Stimulated activated CD4-positive, alpha-beta T cell treated with anti-CD3 and anti-CD28 coated beads, Interleukin-1b, Interleukin-23, amount 100 ng/mL, for 4 hours (primary cell): ENCODE measurements around the gene CCND1.
"Not testable (repeated sequence)": the region's sequence is repeated elsewhere in the genome, so short reads cannot be mapped to it uniquely, and the experiment has no call there.

Experiments used
- DNase-seq, 2 donors: peaks; one replicate each; pipeline ENCODE4 v3.0.0-alpha.2; 2020; ENCODE audit warnings: low read depth in 2 of 2

The CCND1 gene

DNA sequence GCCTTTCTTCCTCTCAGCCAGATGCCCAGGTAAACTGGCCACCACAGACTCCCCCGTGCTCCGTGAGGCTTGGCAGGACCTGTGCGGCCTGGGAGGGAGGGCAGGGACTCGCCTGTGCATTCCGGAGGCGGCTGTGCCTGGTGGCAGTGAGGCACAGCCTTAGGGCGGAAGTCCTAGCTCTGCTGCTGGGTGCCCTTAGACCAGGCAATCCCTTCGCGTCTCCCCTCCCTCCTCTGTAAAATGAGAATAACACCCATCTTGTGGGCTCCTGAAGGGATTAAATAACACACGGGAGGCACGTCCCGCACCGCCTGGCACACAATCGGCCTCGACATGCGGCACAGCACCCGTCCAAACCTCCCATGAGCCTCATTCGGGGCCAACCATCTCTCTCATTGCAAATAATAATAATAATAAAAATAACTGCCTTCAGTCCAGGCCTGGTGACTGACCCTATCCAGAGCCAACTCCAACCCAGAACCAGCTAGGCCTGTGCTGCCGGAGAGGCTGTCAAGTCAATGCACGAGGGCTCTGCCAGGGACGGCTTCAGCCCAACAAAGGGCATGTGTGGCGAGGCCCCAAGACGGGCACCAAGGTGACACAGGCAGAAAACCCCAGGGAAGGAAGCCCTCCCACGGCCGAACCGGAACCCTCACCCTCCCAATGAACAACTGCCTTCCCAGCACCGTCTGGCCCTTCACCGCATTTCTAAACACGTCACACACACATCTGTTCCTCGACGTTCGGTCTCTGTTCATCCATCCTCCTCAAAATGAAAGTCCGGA lies 26.0 kb downstream of the CCND1 start:
- DNase-seq = no peak

DNA sequence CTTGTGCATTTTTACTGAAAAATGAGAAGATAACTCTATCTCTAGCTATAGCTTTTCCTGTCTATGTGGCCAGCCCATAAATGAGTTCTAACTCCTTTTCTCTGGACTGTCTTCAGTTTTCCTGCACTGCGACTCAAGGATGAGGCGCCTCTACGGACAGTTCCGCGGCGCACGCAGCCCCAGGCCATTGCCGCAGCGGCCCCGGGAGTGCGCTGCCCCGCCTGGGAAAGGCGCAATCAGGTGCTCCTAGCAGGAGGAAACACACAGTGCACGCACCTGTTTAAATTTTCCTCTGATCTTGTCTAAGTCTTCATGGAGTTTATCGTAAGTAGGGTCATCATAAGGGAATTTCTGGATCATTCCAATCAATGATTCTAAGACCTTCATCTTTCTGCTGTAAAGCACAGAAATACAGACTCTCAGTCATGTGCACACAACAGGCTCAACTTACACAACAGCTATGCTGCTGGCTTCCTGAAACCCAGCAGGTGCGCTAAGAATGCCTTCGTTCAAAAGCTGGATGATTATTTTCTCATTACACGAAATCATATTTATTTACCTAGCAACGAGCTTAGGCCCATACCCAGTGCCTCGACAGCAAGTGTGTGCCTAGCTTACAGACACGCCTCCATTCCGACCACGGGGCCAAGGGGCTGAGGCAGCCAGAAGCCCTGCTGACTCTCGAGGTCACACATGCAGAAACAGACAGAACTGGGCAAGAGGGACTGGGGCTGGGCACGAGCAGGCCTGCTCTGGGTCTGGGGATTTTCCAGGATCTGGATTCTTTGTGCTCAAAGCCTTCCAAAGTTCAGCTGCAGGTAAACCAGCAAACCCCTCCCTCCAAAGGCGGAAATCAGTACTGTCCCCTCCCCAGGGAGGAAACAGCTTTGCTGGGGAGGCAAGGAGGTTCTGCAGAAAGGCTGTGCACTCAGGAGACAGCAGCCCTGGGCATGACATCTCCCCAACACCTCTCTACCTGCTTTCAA lies 27.0 kb downstream of the CCND1 start:
- no peak for DNase-seq

DNA sequence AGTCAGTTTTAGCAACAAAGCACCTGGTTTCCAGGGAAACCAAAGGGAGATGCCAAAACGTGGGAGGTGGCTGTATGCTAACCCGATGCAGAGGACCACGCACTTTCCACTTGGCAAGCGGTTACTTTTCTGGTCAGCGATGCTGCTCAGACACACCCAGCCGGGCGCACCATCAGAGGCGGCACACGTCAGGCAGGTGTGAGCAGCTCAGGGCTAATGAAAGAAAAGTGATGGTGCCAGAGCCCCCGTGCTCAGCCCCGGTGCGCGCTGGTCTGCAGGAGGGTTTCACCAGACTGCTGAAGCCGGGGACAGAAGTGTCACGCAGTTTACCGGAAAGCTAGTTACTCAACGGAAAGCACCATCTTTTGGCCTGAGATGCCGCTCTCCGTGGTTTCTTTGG lies 28.5 kb downstream of the CCND1 start:
- no peak for DNase-seq

DNA sequence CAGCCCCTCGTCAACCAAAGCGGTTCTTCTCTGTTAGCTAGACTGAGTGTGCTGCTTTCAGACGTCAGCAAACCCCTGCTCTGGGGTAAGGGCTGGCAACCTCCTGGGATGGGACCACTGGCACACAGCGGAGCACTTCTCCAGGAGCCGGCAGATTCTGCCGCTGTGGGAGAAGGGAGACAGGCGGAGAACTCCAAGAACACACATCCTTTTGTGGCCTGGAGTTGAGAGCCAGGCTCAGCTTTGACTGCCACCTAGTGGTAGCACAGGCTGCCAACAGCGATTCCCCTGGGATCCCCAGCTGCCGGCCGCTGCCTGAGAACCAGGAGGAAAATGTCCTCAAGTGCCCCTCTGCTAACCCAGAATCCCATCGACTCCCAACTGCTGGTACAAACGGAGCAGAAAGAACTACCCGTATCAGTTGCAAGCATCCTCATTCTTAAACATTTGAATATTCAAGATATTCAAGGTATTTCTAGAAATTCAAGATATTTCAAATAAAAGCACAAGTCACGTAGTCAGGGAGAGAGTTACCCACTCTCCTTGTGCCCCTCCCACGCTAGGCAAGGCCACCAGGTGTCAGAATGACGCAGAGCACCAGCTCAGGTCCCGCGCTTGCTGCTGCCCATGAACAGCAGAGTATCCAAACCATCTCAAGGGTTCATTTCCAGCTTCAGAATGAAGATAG lies 29.3 kb downstream of the CCND1 start:
- peak; percentile 40 to 48 for DNase-seq

DNA sequence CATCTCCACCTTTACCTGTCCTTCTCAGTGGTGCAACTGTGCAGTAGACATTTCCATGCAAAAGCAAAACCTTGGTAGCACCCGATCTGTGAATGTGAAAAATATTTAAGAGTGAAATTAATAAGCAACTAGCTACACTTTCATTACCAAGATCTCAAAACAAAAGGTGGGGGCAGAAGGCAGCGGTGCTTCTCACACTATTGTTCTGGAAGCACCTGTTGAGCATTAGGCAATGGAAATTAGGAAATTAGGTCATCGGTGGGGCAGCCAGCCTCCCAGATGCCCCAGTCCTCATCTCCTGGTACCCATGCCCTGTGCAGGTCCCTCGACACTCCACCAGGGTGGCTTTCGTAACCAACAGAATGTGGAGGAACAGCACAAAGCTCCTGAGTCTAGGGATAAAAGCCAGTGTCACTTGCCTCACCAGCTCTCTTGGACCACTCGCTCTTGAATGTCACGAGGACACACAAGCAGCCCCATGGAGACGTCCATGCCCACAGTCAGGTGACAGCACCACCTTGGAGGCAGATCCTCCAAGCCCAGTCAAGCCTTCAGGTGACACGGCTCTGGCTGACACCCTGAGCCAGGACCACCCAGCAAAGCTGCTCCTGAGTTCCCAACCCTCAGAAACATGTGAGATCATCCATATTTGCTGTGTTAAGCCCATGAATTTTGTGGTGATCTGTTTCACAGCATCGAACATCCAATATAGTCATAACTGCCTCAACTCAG lies 30.9 kb downstream of the CCND1 start:
- DNase-seq = no peak

DNA sequence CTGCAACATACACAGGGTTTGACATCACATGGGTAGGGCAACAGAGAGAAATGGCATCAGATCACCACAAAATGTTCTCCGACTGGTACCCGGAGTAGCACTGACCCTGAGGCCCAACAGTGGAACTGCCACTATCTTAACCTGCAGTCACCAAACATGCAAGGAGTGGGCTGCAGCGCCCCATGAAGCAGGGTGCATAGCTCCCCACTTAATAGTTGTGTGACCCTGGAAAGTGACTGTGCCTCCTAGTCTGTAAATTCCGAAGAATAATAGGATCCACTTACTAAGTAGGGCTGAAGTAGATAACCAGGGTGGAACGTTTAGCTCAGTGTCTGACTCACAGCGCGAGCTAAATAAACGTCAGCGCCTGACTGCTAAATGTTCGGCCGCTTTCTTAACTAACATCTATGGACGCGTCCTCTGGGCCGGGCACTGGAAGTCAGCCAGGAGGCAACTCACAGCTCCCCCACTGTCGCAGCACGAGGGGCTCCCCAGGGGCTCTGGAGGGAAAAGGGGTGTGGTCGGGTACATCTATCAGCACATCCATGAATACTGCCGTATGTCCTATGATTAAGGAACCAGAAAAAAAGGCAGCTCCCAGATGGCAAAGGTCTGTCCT lies 33.4 kb downstream of the CCND1 start:
- DNase-seq = no peak

DNA sequence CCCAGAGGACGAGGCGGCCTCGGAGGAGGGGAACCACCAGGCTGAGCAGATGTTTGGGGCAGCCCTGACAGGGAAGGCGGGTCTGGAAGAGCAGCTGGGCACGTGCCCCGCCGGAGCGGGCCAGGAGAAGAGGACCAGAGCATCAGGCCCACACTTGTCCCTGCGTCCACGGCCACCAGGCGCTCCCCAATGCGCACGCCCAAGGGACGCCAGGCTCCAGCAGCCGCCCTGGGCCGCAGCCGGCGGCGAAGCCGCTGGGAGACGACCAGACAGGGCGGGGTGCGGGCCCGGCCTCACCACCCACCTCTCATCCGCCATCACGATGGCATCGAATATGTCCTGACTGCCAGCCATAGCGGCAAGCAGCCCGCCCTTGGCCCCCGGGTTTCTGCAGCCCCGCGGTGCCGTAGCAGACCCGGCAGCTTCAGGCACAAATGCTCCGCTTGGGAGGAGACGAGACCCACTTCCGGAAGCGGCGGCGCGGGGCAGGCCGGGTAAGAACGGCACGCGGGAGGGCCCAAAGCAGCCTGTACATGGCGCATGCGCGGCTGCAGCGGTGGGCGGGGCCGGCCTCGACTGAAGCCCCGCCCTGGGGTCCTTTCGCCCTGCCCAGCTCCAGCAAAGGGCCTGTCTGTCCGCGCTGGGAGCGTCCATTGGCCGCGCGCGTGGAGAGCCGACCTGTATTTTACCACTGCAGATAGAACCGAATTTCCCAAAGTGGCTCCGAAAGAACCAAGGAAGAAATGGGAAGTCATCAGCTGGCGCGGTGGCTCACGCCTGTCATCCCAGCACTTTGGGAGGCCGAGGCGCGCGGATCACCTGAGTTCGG lies 34.1 kb downstream of the CCND1 start, which contains the start of gene LTO1:
TSS of gene LTO1 (minus strand) at position 468 of the 829 bp plus-strand sequence. CDS start at position 354, 114 bp downstream.
- DNase-seq = peak; percentile 96 to 98

DNA sequence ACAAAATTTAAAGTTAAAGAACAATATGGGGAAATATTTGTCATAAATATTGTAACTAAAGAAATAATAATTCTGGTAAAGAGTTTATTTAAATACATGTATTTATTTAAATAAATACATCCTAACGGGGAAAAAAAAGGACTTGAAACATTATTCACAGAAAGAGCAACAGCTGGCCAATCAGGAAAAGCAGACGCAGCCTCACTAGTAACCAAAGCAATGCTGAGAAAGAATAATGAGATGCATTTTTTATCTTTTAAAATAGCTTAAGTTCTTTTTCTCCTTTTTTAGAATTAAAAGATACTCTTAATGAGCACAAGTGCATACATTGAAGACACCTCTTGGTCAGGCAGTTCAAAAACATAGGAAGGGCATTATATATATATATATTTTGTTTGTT lies 36.8 kb downstream of the CCND1 start:
- no peak for DNase-seq

DNA sequence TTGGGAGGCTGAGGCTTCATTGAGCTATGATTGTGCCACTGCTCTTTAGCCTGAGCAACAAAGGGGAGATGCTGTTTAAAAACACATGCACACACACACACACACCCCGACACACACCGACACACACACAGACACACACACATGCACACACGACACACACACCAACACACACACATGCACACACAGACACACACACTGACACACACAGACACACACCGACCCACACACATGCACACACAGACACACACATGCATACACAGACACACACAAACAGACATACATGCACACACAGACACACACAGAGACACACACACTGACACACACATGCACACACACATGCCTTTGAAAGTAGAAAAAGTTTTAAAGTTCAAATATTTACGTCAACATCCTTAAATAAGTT lies 39.7 kb downstream of the CCND1 start:
- no peak for DNase-seq

DNA sequence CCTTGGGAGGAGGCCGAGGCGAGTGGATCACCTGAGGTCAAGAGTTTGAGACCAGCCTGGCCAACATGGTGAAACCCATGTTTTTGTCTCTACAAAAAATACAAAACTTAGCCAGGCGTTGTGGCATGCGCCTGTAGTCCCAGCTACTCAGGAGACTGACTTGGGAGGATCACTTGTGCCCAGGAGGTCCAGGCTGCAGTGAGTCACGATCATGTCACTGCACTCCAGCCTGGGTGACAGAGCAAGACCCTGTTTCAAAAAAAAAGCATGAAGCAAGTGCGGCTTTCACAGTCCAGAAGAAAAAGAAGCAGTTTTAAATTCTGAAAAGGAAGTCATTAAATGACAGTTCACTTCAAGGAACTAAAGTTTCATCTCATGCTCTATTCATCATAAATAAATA lies 41.3 kb downstream of the CCND1 start:
- DNase-seq = no peak

DNA sequence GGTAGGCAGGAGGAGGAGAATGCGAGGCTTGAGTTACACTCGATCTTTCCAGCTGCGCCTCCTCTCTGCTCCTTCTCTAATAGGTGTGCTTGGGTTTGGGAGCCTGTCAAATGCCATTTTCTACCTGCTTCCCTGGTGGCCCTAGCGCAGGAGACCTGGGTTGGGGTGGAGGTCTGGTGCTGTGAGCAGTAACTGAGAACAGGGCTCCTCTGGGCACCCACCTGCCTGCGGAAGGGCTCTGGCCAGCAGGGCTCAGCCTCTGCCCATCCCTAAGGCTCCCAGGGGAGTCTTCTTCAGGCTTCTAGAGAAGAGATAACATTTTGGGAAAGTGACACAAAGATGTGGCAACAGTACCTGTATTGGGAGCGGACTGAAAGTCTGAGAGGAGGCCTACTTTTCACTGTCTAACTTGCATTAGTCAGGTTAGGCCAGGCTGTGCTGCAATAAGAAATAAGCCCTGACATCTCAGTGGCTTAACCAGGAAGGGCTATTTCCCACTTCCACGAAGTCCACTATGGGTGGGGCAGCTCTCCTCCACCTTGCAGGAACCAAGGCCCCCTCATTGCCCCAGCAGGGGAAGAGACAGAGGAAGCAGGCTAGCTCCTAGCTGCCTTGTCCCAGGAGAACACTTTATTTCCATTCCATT lies 41.8 kb downstream of the CCND1 start:
- DNase-seq = no peak

DNA sequence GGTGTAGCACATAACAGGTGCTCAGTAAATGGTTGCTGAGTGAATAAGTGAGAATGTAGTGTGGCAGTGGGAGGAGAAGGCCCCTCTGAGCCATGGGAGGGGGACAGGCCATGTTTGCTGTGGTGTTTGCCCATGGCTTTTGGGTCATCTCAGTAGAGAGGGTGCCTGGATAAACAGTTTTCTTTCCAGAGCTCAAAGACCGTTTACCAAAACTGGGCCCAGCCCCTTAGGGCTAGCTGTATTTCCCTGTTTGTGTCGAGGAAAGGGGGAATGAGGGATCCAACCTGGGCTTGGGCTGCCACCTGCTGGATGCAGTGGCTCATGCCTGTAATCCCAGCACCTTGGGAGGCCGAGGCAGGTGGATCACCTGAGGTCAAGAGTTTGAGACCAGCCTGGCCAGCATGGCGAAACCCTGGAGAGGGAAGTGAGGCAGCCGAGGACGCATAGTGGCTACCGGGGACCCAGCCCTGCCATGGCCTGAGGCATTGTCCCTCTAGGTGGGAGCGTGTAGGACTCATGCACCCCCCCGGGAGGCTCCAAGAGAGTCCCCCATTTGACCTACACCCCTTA lies 42.9 kb downstream of the CCND1 start:
- DNase-seq = no peak

DNA sequence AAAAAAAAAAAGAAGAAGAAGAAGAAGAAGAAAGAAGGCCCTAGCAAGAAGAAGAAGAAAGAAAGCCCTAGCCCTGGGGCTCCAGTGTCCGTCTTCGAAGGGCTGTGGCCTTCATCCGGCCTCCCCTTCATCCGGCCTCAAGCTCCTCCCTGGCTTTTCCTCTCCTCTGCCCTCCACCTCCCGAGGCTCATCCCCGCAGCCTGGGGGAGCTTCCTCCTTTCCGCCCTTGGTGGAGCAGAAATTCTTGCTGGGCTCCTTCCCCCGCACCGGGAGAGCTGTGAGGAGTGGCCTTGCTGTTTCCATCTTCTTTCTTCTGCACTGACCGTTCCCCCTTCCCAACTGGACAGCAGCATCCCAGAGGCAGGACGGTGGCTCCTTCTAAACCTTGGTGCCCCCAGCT lies 43.7 kb downstream of the CCND1 start:
- DNase-seq = no peak

DNA sequence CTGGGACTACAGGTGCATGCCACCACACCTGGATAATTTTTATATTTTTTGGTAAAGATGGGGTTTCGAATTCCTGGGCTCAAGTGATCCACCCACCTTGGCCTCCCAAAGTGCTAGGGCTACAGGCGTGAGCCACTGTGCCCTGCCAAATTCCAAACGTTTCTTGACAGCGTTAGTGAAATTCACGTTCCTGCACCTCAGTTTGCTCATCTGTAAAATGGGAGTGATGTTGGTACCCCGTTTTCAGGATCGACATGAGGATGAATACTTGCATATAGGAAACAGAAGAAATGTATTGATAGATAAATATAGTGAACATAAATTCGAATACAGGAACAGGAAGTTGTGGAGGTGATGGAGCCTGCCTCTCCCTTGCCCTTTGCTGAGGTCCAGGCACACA lies 44.4 kb downstream of the CCND1 start:
- DNase-seq = no peak

DNA sequence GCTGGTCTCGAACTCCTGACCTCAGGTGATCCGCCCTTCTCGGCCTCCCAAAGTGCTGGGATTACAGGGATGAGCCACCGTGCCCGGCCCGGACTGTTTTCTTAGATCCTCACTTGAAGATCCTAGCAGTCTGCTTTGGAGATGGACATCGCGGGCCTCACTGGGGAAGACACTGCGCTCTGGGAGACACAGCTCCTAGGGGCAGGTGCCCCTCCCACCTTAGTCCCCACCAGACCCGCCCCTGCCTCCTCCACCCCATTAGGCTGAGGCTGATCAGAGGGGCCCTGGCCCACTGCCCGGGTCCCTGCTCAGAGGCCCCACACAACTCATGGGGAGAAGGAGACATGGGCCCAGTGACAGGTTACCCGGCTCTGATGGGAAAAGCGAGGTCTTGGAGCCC lies 45.5 kb downstream of the CCND1 start:
- DNase-seq = no peak

DNA sequence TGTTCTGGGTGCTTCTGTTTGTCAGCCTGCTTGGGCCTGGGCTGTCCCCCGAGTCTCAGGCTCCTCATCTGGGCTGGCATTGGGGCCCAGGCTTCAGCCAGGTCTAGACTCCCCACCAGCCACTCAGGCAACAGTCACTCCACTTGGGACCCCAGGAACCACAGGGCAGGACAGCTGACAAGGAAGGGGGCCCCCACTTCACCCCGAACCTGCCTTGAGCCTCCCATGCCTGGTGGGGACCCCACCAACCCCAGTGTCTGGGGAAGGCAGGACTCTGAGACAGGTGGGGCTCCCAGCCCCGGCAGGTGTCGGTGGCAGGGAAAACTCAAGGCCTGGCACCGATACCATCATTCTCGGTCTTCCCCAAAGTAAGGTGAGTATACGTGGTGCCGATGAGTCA lies 45.9 kb downstream of the CCND1 start:
- no peak for DNase-seq

DNA sequence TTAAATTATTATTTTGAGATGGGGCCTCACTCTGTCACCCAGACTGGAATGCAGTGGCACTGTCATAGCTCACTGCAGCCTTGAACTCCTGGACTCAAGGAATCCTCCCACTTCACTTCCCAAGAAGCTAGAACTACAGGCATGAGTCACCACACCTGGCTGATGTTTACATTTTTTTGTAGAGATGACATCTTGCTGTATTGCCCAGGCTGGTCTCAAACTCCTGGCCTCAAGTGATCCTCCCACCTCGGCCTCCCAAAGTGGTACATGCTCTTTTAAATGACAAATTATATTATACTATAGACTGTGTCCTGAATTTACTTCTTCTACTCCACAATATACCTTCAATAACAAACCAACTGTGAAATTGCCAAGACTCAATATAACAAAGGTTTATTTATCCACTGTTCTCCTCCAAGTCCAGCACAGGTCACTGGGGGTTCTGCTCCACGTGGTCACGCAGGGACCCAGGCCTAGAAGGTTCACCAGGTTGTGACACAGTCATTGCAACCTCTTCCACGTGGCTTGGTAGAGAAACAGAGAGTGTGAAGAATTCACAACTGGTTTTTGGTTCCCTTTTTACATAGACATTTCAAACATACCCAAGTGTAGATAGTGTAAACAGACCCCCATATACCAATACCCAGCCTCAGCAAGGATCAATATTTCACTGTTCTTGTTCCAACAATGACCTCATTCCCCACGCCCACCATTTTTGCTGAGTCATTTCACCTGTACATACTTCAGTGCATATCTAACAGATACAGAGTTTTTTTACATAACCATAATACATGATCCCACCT lies 47.2 kb downstream of the CCND1 start:
- DNase-seq = not testable (repeated sequence)
